Activated naive CD8-positive, alpha-beta T cell (primary cell): ENCODE measurements around the gene SH2D6.
"Not testable (repeated sequence)": the region's sequence is repeated elsewhere in the genome, so short reads cannot be mapped to it uniquely, and the experiment has no call there.

Experiments
- H3K27ac Mint-ChIP-seq: one replicate; pipeline ENCODE4 v1.8.0; 2021; ENCODE audit warnings: mixed read lengths
- H3K27me3 Mint-ChIP-seq: one replicate; pipeline ENCODE4 v1.8.0; 2021; ENCODE audit warnings: mixed read lengths
- H3K36me3 Mint-ChIP-seq: one replicate; pipeline ENCODE4 v1.8.0; 2021; ENCODE audit warnings: mixed read lengths
- H3K4me1 Mint-ChIP-seq: one replicate; pipeline ENCODE4 v1.8.0; 2021; ENCODE audit warnings: low read depth, mixed read lengths
- H3K4me3 Mint-ChIP-seq: one replicate; pipeline ENCODE4 v1.8.0; 2021; ENCODE audit warnings: mild to moderate bottlenecking, mixed read lengths
- H3K9me3 Mint-ChIP-seq: one replicate; pipeline ENCODE4 v1.8.0; 2021; ENCODE audit warnings: low read depth, mixed read lengths

SH2D6 gene

DNA sequence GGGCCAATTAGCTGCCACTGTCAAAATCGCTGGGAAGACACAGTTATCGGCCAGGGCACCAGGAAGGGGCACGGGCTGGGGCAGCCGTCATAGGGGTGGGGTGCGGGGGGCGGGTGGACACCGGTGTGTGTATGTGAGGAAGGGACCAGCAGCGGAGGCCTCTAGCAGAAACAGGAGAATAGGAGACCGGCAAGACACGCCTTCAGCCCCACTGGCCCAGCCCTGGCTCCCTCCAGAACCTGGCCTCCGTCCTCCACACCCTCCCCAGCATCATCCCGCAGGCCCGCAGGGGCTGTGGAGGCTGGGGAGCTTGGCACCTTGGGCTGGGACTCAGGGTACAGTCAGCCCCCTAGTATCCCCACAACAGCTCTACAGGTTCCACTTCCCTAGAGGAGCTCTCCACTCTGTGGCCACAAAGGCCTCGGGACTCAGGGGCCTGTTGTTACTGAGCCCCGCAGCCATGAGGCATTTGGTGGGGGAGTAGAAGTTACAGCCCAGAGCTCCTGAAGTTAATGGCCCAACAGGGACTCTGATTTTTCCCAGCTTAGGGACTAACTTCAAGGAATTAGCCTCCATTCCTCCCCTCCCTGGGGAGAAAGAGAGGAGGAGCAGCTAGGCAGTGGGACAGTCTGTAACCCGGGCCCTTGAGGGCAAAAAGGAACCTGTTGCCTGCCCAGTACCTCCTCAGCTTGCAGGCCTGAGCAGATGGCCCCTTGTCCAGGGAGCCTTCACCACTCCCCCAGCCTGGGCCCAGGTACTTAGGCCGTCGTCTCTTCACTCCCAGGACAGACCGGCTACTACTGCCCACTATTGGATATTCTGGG, 19.9 kb downstream of the SH2D6 start:
- Mint-ChIP-seq H3K4me3 (peak overlapping the region; percentile 90), H3K27ac (peak overlapping the region; percentile 89), H3K36me3 (no peaks in the 10 kb centered on the region), H3K27me3 (no peaks in the 10 kb centered on the region), H3K9me3 (no peaks in the 10 kb centered on the region), H3K4me1 (peaks cover 28% of the 10 kb centered on the region)

DNA sequence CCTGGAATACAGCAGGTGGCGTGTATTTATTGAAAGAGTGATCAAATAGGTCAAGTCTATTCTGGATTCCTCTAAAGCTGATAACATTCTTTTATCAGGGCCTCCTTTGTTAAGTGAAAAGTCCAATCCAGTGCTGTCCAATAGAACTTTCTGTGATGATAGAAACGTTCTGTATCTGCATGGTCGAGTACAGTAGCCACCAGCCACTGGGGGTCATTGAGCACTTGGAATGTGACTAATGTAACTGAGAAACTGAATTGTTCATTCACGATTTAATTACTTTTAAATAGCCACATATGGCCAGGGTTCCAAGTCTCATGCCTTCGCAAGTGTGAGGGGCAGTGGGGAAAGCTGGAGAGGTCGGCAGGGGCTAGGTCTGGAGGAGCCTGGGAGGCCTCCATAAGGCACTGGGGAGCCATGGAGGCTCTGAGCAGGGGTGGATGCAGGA, 20.5 kb downstream of the SH2D6 start:
- H3K27me3 Mint-ChIP-seq = no peaks in the 10 kb centered on the region
- H3K4me3 Mint-ChIP-seq = peak overlapping the region; percentile 27
- H3K4me1 Mint-ChIP-seq = peaks cover 28% of the 10 kb centered on the region
- no peaks in the 10 kb centered on the region for H3K9me3 Mint-ChIP-seq
- H3K36me3 Mint-ChIP-seq = no peaks in the 10 kb centered on the region
- peak overlapping the region; percentile 83 for H3K27ac Mint-ChIP-seq

DNA sequence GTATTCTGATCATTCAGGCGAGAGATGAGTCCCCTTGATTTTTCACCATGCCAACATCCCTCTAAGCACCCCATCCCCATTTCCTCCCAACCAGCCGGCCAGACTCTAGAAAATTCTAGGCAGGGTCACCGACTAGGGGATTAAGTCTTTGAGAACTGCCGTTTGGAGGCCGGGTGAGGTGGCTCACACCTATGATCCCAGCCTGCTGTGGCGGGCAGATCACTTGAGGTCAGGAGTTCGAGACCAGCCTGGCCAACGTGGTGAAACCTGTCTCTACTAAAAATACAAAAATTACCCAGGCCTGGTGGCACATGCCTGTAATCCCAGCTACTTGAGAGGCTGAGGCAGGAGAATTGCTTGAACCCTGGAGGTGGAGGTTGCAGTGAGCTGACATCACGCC, 21.1 kb downstream of the SH2D6 start:
- not testable (repeated sequence) for H3K4me3 Mint-ChIP-seq
- H3K27ac Mint-ChIP-seq = peak overlapping the region; percentile 83

DNA sequence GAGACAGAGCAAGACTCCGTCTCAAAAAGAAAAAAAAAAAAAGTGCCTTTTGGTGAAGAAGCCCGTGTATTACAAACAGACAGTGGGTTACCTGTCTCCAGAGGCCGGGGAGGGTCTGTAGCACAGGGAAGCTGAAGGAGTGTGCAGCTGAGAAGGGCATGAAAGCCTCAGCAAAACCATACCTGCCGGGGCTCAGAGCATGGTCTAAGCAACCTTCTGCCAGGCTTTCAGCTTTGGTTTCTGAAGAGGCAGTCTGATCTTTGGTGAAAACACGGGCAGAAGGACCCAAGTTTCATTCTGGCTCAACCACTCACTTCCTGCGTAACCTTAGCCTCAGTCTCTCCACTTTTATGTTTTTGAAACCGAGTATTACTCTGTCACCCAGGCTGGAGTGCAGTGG, 21.5 kb downstream of the SH2D6 start:
- Mint-ChIP-seq H3K9me3 (no peaks in the 10 kb centered on the region), H3K27ac (peak overlapping the region; percentile 83), H3K27me3 (no peaks in the 10 kb centered on the region), H3K36me3 (no peaks in the 10 kb centered on the region), H3K4me3 (peak overlapping the region; percentile 70), H3K4me1 (peaks cover 28% of the 10 kb centered on the region)

More for the DNA sequence above, 21.1 kb downstream of the SH2D6 start:
- H3K9me3 Mint-ChIP-seq, H3K27me3 Mint-ChIP-seq, H3K36me3 Mint-ChIP-seq: not testable (repeated sequence)
- peaks cover 28% of the 10 kb centered on the region for H3K4me1 Mint-ChIP-seq

DNA sequence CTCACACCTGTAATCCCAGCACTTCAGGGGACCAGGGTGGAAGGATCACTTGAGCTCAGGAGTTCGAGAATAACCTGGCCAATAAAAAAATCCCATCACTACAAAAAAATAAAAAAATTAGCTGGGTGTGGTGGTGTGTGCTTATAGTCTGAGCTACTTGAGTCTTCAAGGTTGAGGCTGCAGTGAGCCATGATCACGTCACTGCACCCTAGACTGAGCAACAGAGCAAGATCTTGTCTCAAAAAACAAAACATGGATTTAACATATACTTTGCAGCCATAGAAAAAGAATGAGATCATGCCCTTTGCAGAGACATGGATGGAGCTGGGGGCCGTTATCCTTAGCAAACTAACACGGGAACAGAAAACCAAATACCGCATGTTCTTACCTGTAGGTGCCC, 22.2 kb downstream of the SH2D6 start:
- H3K27ac Mint-ChIP-seq = no peak overlapping the region
- no peak overlapping the region for H3K4me3 Mint-ChIP-seq
- H3K4me1 Mint-ChIP-seq = peaks cover 28% of the 10 kb centered on the region

DNA sequence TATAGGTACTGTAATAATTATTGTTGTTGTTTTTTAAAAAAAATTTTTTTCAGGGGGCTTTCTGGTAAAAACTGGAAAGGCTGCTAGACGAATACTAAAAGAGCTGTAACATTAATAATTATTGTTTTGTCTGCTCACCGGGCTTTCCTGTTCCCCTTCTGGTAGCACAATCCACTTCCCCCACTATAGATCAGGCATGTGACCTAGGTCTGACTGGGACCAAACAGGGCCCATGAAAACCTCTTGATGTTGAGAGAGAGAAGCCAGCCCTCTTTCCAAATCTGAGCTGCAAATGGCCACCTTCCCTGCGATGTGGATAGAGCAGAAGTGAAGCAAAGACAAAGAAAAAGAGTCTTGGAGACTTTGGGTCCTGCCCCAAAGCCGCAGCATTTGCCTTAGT, 23.4 kb downstream of the SH2D6 start:
- Mint-ChIP-seq H3K9me3 (no peaks in the 10 kb centered on the region), H3K4me3 (no peak overlapping the region), H3K36me3 (no peaks in the 10 kb centered on the region), H3K4me1 (peaks cover 25% of the 10 kb centered on the region), H3K27ac (no peak overlapping the region), H3K27me3 (no peaks in the 10 kb centered on the region)

More for the DNA sequence above, 22.2 kb downstream of the SH2D6 start:
- Mint-ChIP-seq H3K27me3 (no peaks in the 10 kb centered on the region), H3K36me3 (no peaks in the 10 kb centered on the region), H3K9me3 (no peaks in the 10 kb centered on the region)

DNA sequence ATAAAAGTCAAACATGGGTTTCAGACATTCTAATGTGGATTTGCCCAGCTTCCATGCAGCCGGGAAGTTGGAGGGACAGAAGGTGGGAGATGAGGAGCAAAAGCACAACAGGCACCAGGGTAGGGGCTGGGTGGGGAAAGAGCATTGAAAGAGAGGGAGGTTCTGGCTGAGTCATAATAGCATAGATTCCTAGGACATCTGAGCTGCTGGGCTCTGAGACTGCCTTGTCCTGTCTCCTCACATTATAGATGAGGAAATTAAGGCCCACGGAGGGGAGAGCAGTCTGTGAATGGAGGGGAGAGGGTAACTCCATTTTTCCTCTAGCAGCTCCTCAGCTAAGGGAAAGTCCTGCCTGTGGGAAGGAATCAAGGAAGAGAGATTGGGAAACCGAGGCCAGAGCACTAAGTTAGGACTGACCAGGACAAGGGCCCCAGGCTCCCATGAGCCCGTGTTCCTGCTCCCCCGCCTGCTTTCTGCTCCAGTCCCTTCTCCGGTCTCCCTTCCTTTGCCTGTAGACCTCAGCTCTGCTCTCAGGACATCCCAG, 26.2 kb downstream of the SH2D6 start:
- Mint-ChIP-seq H3K27me3 (no peaks in the 10 kb centered on the region), H3K36me3 (no peaks in the 10 kb centered on the region), H3K9me3 (no peaks in the 10 kb centered on the region), H3K27ac (no peak overlapping the region), H3K4me1 (peaks cover 5% of the 10 kb centered on the region), H3K4me3 (no peak overlapping the region)

DNA sequence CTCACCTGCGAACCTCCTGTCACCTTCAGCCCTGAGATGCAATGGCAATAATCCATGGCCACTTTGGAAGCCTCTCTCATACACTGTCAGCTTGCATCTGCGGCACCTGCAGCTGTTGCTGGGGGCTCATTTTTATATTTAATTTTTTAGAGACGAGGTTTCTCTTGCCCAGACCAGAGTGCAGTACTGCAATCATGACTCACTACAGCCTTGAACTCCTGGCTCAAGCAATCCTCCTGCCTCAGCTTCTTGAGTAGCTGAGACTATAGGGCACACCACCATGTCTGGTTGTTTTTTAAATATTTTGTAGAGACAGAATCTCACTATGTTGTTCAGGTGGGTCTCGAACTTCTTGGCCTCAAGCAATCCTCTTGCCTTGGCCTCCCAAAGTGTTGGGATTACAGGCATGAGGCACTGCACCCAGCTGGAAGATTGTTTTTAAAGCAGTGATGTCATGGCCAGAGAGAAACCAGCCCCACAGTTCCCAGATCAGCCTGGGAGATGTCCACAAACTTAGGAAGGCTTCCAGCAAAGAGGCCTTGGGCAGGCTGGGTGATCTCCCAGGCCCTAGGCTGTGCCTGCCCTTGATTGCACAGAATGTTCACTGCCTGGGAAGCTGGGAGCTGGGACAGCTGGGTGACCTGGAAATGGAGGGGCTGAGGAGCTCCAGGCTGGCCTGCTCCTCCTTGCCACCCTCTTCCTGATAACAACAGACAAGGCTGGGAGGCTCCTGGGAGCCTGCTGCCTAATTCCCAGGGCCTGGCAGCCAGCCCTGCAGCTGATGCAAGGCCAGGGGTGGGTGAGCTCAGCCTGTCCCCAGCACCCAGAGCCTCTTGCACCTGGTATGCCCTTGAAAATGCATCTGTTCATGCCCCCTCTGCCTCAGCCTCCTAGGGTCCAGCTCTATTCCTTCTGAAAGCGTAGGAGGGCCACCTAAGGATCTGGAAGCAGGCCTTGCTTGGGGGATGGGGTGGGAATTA, 27.1 kb downstream of the SH2D6 start:
- H3K4me1 Mint-ChIP-seq = no peaks in the 10 kb centered on the region

DNA sequence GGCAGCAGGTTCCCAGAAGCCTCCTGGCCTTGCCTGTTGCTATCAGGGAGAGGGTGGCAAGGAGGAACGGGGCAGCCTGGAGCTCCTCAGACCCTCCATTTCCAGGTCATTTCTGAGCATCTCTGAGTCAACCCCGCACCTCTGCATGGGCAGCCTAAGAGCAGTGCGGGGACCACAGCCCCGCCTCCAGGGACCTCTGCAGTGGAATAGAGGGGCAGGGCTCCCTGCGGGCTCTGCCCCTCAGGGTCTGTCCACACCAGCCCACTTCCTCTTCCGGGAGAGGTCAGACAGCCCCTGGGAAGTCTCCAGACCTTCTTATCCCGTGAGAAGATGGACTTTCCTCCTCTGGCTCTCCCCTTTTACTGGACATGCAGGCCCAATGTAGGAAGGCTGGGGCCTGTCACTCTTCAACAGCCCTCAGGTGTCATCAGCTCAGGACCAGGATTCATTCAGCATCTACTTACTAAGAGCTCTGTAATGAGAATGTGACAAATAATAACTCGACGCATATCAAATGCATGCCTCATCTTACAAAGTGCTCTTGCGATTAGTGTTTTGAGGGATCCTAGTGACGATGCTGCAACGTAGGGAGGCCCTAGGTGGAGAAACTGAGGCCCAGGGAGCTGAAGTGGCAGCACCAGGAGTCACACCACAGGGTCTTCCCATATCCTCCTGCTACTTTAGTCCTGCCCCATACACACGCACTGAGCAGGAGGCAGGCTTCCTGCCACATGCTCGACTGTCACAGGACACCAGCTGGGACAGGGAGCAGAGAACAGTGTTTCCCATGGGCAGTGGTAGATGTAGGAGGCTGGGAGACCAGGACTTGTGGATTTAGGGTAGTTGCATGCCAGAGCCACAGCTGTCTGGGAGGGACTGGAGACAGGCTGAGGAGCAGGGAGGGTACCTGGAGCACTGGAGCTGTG, 28.0 kb downstream of the SH2D6 start:
- H3K27ac Mint-ChIP-seq = no peak overlapping the region
- no peaks in the 10 kb centered on the region for H3K4me1 Mint-ChIP-seq
- H3K36me3 Mint-ChIP-seq = no peaks in the 10 kb centered on the region
- no peak overlapping the region for H3K4me3 Mint-ChIP-seq
- no peaks in the 10 kb centered on the region for H3K27me3 Mint-ChIP-seq
- no peaks in the 10 kb centered on the region for H3K9me3 Mint-ChIP-seq

More for the DNA sequence above, 27.1 kb downstream of the SH2D6 start:
- no peak overlapping the region for H3K4me3 Mint-ChIP-seq
- H3K27ac Mint-ChIP-seq = no peak overlapping the region
- H3K27me3 Mint-ChIP-seq = no peaks in the 10 kb centered on the region
- no peaks in the 10 kb centered on the region for H3K36me3 Mint-ChIP-seq
- no peaks in the 10 kb centered on the region for H3K9me3 Mint-ChIP-seq

DNA sequence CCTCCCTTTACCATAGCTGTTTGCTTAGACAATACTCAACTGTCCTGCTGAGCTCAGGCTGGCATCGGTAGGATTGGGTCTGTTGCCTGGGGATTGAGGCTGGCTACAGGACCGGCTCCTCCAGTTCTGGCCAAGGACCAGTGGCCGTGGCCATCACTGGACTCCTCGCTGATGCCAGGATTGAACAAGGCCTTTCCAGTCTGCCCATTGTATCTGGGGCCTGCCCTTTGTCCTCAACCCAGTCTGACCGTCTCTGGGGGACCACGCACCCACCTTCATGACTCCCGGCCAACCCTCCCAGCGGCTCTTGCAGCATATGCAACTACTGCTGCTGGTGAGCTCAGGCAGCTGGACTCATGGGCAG, 28.7 kb downstream of the SH2D6 start:
- no peaks in the 10 kb centered on the region for H3K9me3 Mint-ChIP-seq
- no peaks in the 10 kb centered on the region for H3K4me1 Mint-ChIP-seq
- no peak overlapping the region for H3K27ac Mint-ChIP-seq
- no peaks in the 10 kb centered on the region for H3K27me3 Mint-ChIP-seq
- H3K36me3 Mint-ChIP-seq = no peaks in the 10 kb centered on the region
- no peak overlapping the region for H3K4me3 Mint-ChIP-seq

DNA sequence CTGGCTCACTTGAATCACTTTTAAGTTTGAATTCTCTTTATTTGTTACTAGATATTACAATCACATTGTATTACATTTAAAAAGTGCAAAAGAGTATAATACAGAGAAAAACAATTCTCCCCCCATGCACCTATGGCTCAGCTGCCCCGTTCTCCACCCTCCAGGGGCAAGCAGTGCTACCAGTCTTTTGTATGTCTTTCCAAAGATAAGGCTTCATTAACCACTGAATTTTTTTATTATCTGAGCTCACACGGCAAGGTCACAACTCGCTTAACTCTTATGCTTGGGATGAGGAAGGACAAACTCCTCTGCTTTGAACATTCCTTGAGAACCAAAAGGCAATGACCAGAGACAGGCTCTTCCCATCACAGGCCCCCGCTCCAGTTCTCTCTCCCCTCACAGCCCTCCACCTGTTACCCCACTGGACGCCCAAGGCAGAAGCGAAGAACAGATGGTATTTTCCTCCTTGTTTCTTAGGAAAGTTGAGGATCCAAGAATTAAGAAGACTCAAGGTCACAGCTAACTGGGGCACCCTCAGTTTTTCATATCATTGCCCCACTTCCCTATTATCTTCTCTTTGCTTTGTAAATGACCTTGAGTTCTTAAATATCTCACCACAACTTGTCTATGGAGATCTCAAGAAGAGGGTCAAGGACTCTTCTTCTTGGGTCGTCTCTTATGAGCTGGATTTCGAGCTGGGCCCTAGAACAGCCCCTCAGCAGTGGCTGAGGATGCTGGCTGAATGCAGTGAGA, 30.1 kb downstream of the SH2D6 start:
- H3K4me1 Mint-ChIP-seq = no peaks in the 10 kb centered on the region
- no peak overlapping the region for H3K27ac Mint-ChIP-seq
- no peaks in the 10 kb centered on the region for H3K27me3 Mint-ChIP-seq
- H3K9me3 Mint-ChIP-seq = no peaks in the 10 kb centered on the region
- no peak overlapping the region for H3K4me3 Mint-ChIP-seq
- H3K36me3 Mint-ChIP-seq = no peaks in the 10 kb centered on the region

DNA sequence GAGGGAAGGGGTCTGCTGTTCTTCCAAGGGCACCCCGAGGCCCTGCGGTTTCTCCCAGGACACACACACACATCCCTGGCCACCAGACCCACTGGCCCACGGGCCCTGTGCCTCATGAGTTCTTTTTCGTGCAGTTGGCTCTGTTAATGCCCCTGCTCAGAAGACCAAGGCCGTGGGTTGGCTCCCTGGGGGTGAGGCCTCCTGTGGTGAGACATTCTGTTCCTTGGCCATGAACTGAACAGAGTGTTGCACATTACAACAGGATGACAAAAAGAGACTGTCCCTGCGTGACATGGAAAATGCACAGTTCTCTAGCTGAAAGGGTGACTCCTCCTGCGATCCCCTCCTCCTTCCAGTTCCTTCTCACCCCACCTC, 30.7 kb downstream of the SH2D6 start:
- Mint-ChIP-seq H3K27me3 (no peaks in the 10 kb centered on the region), H3K9me3 (no peaks in the 10 kb centered on the region), H3K4me3 (no peak overlapping the region), H3K27ac (no peak overlapping the region), H3K4me1 (no peaks in the 10 kb centered on the region), H3K36me3 (no peaks in the 10 kb centered on the region)

DNA sequence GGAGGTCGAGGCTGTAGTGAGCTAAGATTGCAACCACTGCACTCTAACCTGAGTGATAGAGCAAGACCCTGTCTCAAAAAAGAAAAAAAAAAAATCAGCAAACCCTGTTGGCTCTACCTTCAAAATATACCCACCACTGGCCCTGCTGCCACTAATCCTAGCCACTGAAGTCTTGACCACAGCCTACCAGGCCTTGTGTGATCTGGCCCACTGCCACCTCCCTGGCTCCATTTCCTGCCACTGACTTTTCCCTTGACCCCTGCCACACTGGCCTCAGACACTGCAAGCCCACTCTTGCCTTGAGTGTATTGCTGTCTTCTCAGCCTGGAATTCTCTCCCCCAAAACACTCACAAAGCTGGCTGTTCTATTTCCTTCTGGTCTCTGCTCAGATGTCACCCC, 33.7 kb downstream of the SH2D6 start:
- Mint-ChIP-seq H3K4me3 (no peak overlapping the region), H3K9me3 (no peaks in the 10 kb centered on the region), H3K4me1 (no peaks in the 10 kb centered on the region), H3K36me3 (no peaks in the 10 kb centered on the region), H3K27me3 (no peaks in the 10 kb centered on the region), H3K27ac (no peak overlapping the region)

DNA sequence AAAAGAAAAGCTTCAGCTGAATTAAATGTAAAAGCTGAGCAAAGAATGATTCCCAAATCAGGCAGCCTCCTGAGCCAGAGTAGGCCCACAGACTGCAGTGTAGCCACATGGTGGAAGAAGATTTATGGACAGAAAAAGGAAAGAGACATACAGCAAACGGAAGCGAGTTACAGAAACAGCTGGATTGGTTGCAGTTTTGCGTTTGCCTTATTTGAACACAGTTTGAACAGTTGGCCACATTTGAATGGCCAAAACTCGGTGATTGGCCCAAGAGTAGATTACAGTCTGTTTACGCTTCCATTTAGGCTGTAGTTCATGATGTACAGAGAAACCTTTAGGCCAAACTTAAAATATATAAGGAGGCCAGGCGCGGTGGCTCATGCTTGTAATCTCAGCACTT, 35.1 kb downstream of the SH2D6 start:
- no peaks in the 10 kb centered on the region for H3K4me1 Mint-ChIP-seq
- H3K4me3 Mint-ChIP-seq = no peak overlapping the region
- no peaks in the 10 kb centered on the region for H3K27me3 Mint-ChIP-seq
- no peaks in the 10 kb centered on the region for H3K9me3 Mint-ChIP-seq
- H3K27ac Mint-ChIP-seq = no peak overlapping the region
- no peaks in the 10 kb centered on the region for H3K36me3 Mint-ChIP-seq
